GM18519 (cell line): ENCODE data around the gene CXCL6.

Source experiments
- ATAC-seq: cut with Tn5 transposase; IDR thresholded peaks from one replicate; pipeline ENCODE4 v1.9.1; 2021; ENCODE audit warnings: mild to moderate bottlenecking, moderate library complexity; ENCODE audit not compliant: unreplicated experiment, low FRiP score

The CXCL6 gene

DNA sequence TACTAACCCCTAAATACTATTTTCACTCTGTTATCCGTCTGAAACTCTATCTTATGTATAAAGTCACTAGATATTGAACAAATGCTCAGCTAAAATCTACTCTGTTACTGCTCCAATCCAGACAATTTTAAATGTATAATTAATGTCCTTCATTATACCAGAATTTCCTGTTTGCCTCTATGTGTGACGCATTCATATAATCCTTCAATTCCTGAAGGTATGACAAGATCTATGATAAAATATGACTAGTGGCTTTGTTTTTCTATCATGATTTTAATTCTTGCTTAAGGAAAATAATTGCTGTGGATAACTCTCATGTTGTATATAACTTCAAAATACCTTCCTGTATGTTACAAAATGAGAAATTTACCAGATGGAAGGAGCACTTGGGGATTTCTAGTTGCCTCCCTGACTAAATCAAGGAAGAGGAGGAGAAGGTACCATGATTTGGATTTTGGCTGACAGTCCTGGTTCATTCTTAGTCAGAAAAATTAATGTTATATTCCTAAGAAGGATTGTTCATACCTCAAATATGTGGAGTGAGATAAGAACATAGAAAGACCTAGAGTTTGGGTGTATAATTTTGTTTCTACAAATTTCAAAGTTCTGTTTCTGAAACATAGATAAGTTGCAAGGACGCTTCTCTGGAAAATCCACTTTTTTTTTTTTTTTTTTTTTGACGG, 4.9 kb downstream of the CXCL6 start:
- no peak for ATAC-seq

DNA sequence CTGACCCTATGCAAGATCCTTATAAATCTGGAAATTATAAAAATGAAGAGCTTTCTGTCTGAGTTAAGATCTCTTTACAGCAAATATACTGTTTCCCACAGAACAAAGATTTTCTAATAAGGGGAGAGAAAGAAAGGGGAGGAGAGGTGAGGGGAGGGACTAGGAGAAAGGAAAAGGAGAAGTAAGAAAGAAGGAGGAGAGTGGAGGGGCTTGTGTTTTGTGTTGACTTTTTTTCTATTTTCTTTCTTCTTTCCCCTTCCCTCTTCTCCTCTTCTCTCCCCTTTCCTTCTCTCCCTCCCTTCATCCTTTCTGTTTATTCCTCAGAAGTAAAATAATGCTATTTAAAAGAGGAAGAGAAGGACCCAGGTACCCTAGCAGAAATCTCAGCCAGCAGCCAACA, 6.2 kb downstream of the CXCL6 start:
- ATAC-seq, result no peak

DNA sequence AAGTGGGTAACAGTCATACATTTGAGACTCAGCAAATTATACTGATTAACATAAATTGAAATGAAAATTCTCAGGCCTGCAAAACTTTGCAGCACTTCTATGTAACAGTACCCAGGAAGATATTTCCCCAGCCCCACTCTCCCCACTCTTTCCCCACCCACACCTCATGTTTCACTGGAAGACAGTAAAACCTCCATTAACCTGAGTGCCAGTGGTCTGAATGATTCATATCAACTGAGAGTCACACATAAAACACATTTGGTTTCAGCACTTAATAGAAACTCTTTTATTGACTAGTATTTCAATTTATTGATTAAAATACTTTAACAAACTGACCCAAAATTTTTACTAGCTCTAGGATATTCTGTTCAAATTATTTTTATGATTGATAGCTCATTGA, 6.9 kb downstream of the CXCL6 start:
- no peak for ATAC-seq

GRCh38 chr4:73844345-73844744, 7.9 kb downstream of the CXCL6 start:
- ATAC-seq, result no peak

DNA sequence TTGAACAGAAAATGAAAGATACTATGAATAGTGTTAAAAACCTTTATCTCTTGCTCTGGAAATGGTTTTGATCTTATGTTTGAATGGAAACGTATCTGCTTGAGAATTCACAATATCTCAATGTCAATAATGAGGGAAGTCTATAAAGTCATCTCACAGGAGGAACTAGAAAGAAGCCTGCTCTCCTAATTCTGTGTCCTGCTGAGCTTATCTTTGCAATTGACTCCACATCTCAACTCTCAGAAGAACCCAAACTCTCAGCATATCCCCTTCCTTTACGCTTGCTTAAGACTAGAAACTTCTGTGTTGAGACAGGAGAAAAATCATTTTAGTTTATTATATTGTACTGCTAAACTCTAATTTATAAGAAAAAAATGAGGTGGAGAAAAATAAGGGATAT, 8.3 kb downstream of the CXCL6 start:
- no peak for ATAC-seq

DNA sequence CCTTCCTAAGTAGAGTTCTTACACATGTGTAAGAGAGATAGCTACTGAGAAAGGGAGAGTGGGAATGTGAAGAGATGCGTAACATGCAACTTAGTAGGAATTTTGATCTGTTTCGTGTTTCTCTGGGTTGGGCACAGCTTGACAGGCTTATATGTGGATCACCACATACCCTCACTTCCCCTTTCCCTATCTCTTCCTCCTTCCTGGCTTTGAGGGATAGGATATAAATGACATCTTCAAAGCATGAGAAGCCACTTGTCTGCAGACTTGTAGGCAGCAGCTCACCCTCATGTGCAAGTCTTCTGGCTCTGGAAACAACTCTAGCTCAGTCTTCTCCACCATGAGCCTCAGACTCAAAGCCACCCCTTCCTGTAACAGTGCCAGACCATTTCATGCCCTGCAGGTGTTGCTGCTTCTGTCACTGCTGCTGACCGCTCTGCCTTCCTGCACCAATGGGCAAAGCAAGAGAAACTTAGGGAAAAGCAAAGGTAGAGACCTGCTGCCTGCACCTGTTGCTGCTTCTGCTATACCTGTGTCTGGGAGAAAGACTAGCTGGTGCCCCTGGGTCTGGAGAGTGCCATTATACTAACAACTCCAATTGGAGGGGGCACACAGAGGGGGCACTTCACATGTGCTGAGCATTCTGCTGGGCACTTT, 11.2 kb downstream of the CXCL6 start:
- no peak for ATAC-seq

- ATAC-seq, result no peak
Measured at GRCh38 chr4:73848183-73848777, 11.8 kb downstream of the CXCL6 start.

DNA sequence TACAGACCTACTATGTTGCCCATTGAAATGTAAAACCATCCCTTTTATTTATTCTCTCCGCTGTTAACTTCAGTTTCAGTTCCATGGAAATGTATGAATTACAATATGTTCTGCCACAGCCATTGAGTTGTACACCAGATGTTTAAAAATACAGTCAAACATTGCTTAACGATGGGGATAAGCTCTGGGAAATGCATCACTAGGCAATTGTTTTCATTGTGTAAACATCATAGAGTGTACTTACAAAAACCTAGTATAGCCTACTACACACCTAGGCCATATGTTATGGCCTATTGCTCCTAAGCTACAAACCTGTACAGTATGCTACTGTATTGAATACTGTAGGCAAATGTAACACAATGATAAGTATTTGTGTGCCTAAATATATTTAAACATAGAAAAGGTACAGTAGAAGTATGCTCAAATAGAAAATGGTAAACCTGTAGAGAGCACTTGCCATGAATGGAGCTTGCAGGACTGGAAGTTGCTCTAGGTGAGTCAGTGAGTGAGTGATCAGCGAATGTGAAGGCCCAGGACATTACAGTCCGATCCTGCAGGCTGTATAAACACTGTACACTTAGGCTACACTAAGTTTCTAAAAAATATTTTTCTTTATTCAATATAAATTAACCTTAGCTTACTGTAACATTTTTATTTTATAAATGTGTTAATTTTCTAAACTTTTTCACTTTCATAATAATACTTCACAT, 13.9 kb downstream of the CXCL6 start:
- no peak for ATAC-seq

DNA sequence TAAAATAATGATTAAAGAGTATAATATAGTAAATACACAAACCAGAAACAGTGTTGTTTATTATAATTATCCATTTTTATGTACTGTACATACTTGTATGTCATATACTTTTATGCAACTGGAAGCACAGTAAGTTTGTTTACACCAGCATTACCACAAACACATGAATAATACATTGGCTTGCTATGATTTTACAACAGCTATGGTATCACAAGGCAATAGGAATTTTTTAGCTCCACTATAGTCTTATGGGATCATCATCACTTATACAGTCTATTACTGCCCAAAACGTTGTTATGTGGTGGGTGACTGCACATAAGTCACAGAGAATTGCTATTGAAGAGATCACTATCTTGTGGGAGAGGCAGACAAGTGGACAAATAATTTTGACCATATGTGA, 14.8 kb downstream of the CXCL6 start:
- no peak for ATAC-seq

DNA sequence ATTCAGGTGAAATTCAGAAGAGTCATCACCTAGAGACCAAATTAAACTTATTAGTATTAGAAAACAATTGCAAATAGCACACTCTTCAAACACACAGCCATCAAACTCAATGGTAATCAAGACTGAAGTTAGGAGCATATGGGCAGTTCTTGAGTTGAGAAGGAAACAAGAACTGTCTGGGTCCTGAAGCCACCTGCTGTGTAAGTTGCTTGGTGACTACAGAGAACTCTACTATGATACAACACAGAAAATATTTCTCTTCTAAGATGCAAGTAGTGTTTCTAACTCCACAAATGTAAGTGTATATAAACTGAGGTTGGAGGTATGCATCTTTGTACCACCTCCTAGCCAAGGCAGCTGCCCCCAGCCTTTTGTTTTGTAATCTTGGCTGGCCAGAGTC, 16.3 kb downstream of the CXCL6 start:
- ATAC-seq, result no peak

DNA sequence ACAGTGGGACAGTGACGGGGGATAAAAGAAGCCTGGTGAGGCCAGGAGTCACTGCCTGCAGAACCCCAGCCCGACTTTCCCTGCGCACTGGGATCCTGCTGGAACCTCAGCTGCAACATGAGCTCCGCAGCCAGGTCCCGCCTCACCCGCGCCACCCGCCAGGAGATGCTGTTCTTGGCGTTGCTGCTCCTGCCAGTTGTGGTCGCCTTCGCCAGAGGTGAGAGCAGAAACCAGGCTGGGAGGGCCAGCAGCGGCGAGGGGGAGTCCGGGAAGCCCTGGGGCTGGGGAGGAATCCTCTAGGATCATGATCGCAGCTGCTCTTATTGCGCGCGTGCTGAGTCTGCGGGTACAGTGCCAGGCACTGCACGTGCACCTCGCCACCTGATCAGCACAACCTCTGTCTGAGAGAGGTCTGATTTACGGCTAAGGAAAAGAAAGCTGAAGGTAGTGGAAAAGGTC, 16.8 kb downstream of the CXCL6 start, which contains the start of gene PF4V1:
Gene PF4V1, plus strand, starts transcription at position 51 of the 459 bp plus-strand sequence. Its CDS starts 67 bp downstream, at position 118.
- ATAC-seq, result no peak

GRCh38 chr4:73853718-73854473, 17.4 kb downstream of the CXCL6 start:
- ATAC-seq, result no peak

GRCh38 chr4:73855406-73855805, 18.9 kb downstream of the CXCL6 start:
- ATAC-seq, result no peak

DNA sequence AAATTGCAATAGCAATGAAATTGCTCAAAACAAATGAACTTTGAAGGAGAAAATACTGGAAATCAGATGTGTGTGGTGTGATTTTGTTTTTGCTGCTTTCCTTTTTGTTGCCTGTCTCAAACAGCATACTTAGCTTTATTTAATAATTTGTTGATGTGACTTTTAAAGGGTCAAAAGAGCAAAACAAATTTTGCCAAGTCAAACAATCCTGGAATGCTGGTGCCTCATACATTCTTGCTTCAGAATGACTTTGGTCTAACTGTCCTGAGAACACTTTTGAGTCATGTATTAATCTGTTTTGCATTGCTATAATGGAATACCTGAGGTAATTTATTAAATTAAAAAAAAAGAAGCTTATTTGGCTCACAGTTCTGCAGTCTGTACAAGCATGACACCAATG, 20.0 kb downstream of the CXCL6 start:
- ATAC-seq, result no peak

DNA sequence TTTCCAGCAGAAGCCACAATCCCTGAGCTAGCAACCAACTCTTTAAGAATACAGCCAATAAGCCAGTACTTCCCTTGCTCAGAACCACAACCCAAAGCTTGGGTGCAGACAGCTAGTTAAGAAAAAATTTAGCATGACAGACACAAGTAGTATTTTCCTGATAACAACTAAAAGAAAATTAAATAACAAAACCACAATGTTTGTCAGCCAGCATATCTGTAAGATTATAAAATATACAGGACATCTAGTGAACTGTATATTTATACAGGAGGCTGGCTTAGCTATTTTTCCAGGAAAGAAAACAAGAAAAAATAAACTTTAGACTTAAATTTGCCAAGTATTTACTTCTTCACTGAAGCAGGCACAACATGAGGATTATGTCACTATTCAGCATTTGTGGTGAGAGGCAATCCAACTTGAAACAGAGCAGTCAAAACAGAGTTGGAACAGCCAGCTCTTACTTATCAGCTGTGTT, 23.2 kb downstream of the CXCL6 start:
- ATAC-seq, result no peak

DNA sequence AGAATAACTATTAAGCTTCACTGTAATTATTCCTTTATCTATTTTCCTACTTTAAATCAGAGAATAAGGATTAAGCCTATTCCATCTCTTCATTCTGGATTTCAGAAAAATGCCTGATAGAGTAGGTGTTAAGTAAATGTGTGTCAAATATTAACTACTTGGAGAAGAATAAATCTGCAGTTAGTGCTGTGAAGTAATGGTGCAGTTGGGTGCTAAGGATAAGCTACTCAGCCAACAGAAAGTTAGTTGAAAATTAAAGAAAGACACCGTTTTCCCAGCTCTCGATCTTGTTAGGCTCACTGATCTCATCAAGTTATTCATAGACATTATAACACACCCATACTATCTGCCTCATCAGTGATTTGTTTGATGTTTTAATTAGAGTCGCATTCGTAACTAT, 23.7 kb downstream of the CXCL6 start:
- ATAC-seq, result no peak

GRCh38 chr4:73860917-73861316, 24.4 kb downstream of the CXCL6 start:
- no peak for ATAC-seq

DNA sequence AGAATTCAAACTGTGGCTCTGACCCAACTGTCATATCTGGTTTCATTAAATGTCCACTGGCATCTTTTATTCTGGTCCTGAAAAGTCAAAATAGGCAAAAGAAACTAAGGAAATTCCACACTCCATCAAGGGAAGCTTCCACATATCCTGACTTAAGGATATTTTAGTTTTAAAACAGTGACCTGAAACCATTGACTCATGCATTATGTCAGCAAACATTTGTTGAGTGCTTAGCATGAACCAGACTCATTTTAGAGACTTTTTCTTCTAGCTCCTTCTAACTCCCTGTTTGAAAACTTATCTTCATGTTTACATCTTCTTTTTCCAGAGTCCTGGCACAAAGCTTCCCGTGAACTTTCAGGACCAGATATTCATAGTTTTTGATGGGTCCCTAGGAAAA, 25.8 kb downstream of the CXCL6 start:
- ATAC-seq, result no peak

- no peak for ATAC-seq
Measured at GRCh38 chr4:73864365-73864764, 27.9 kb downstream of the CXCL6 start.

GRCh38 chr4:73864961-73865360, 28.5 kb downstream of the CXCL6 start:
- no peak for ATAC-seq
